IMR-90 (cell line): ENCODE results near the gene CMSS1. TPM values are rescaled to one million over a fixed set of nuclear protein-coding genes. Genes with fewer than 3 reads are reported as not detected.

ENCODE experiments used
- ATAC-seq: fragments of 200-7000 bp; cut with Tn5 transposase; 2 replicates; pipeline ENCODE4 v1.9.1; 2020; ENCODE audit warnings: low read depth, mild to moderate bottlenecking, moderate library complexity
- BruUV-seq: library from RNA; stranded (reverse); fragments of 400-500 nt; replicated peaks from 2 replicates; lab custom pipeline; 2021; lab: Mats Ljungman, UMichigan
- CTCF ChIA-PET: fragments of 300-600 bp; formaldehyde crosslinking; extraction: SDS; loops from one replicate; lab custom pipeline; 2021; ENCODE audit warnings: antibody characterized with exemption; lab: Yijun Ruan, JAX
- POLR2A ChIA-PET: fragments of 300-600 bp; sonication (Branson Sonifier 250); formaldehyde crosslinking; loops from one replicate; lab custom pipeline; 2022; ENCODE audit warnings: antibody characterized with exemption; ENCODE audit not compliant: unreplicated experiment; lab: Charles Lee
- DNase-seq: peaks from one replicate; pipeline ENCODE4 v3.0.0; 2013
- H2AFZ ChIP-seq: replicated peaks from 2 replicates; pipeline ENCODE3; 2013; ENCODE audit warnings: low read length, mild to moderate bottlenecking; ENCODE audit not compliant: poor library complexity
- H2AK5ac ChIP-seq: 2 replicates; pipeline ENCODE4 v1.6.1; 2013; ENCODE audit warnings: low read depth, low read length, inconsistent platforms
- H2AK9ac ChIP-seq: replicated peaks from 2 replicates; pipeline ENCODE3; 2013; ENCODE audit warnings: mild to moderate bottlenecking, low read depth, low read length, moderate library complexity; ENCODE audit not compliant: poor library complexity
- H2BK120ac ChIP-seq: 2 replicates; pipeline ENCODE4 v1.6.1; 2013; ENCODE audit warnings: low read depth, low read length, inconsistent platforms
- H2BK15ac ChIP-seq: 3 replicates; pipeline ENCODE4 v1.6.1; 2013; ENCODE audit warnings: low read depth, low read length, inconsistent platforms
- H2BK20ac ChIP-seq: 2 replicates; pipeline ENCODE4 v1.6.1; 2013; ENCODE audit warnings: low read depth, mild to moderate bottlenecking, inconsistent platforms, low read length, moderate library complexity
- H2BK5ac ChIP-seq: 2 replicates; pipeline ENCODE4 v1.6.1; 2013; ENCODE audit warnings: mild to moderate bottlenecking, low read depth, low read length, inconsistent platforms; ENCODE audit not compliant: poor library complexity, severe bottlenecking
- H3K14ac ChIP-seq: replicated peaks from 2 replicates; pipeline ENCODE4 v1.6.1; 2013; ENCODE audit warnings: low read depth, low read length, inconsistent platforms
- H3K18ac ChIP-seq: 2 replicates; pipeline ENCODE4 v1.6.1; 2013; ENCODE audit warnings: low read depth, low read length, control low read depth
- H3K23ac ChIP-seq: 2 replicates; pipeline ENCODE4 v1.6.1; 2013; ENCODE audit warnings: low read depth, low read length, inconsistent platforms
- H3K27ac ChIP-seq: 2 replicates; pipeline ENCODE4 v1.5.1; 2013; ENCODE audit warnings: mild to moderate bottlenecking, control low read depth, low read length; ENCODE audit not compliant: insufficient read depth
- H3K27me3 ChIP-seq: 2 replicates; pipeline ENCODE4 v1.6.1; 2013; ENCODE audit warnings: low read length; ENCODE audit not compliant: control insufficient read depth, insufficient read depth
- H3K36me3 ChIP-seq: 2 replicates; pipeline ENCODE4 v1.6.1; 2013; ENCODE audit warnings: low read length, mixed read lengths; ENCODE audit not compliant: control insufficient read depth, insufficient read depth
- H3K4ac ChIP-seq: 2 replicates; pipeline ENCODE4 v1.6.1; 2013; ENCODE audit warnings: low read depth, low read length, inconsistent platforms
- H3K4me1 ChIP-seq: 2 replicates; pipeline ENCODE4 v1.6.1; 2013; ENCODE audit warnings: low read length, mixed read lengths; ENCODE audit not compliant: control insufficient read depth, insufficient read depth
- H3K4me2 ChIP-seq: 2 replicates; pipeline ENCODE4 v1.6.1; 2013; ENCODE audit warnings: low read depth, mild to moderate bottlenecking, control low read depth, low read length, moderate library complexity
- H3K4me3 ChIP-seq: 2 replicates; pipeline ENCODE4 v1.5.1; 2013; ENCODE audit warnings: low read depth, mild to moderate bottlenecking, control low read depth, low read length, moderate library complexity; ENCODE audit not compliant: insufficient read depth
- H3K56ac ChIP-seq: 2 replicates; pipeline ENCODE4 v1.6.1; 2013; ENCODE audit warnings: low read length, inconsistent platforms; ENCODE audit not compliant: insufficient read depth; ENCODE audit errors: extremely low read depth
- H3K79me1 ChIP-seq, 2 experiments: 2 replicates each; pipeline ENCODE4 v1.6.1; 2013; ENCODE audit warnings: low read length in 2 of 2, inconsistent platforms in 1 of 2, low read depth in 1 of 2
- H3K9ac ChIP-seq: 2 replicates; pipeline ENCODE4 v1.6.1; 2013; ENCODE audit warnings: low read depth, low read length, control low read depth
- H3K9me1 ChIP-seq: 2 replicates; pipeline ENCODE4 v1.6.1; 2013; ENCODE audit warnings: low read length, inconsistent platforms; ENCODE audit not compliant: insufficient read depth
- H3K9me3 ChIP-seq: 2 replicates; pipeline ENCODE4 v1.6.1; 2013; ENCODE audit warnings: low read length; ENCODE audit not compliant: control insufficient read depth, insufficient read depth
- H4K20me1 ChIP-seq: 2 replicates; pipeline ENCODE4 v1.6.1; 2013; ENCODE audit warnings: low read length, inconsistent platforms; ENCODE audit not compliant: insufficient read depth
- H4K5ac ChIP-seq: 2 replicates; pipeline ENCODE4 v1.6.1; 2013; ENCODE audit warnings: mild to moderate bottlenecking, low read depth, low read length, control low read depth
- H4K8ac ChIP-seq, 2 experiments: 2 replicates each; pipeline ENCODE4 v1.6.1; 2013; ENCODE audit warnings: low read depth in 2 of 2, low read length in 2 of 2, control low read depth in 1 of 2, inconsistent platforms in 1 of 2
- H4K91ac ChIP-seq: 2 replicates; pipeline ENCODE4 v1.6.1; 2013; ENCODE audit warnings: low read depth, low read length, inconsistent platforms; ENCODE audit not compliant: insufficient read depth
- CEBPB ChIP-seq: IDR thresholded peaks from 2 replicates; pipeline ENCODE4 v1.6.1; 2012; ENCODE audit warnings: low read depth, low read length, improper control_type of control experiment
- FOS ChIP-seq: fragments of 150-350 bp; IDR thresholded peaks from 2 replicates; pipeline ENCODE4 v1.6.1; 2016; ENCODE audit warnings: low read depth, low read length
- MAFK ChIP-seq: IDR thresholded peaks from 2 replicates; pipeline ENCODE4 v1.6.1; 2012; ENCODE audit warnings: low read depth, low read length, improper control_type of control experiment
- MAZ ChIP-seq: IDR thresholded peaks from 2 replicates; pipeline ENCODE4 v1.6.1; 2012; ENCODE audit warnings: low read depth, mild to moderate bottlenecking, low read length, improper control_type of control experiment, moderate library complexity, borderline replicate concordance
- MXI1 ChIP-seq: IDR thresholded peaks from 2 replicates; pipeline ENCODE4 v1.6.1; 2012; ENCODE audit warnings: low read depth, mild to moderate bottlenecking, low read length, moderate library complexity, borderline replicate concordance
- NFE2L2 ChIP-seq: fragments of 150-350 bp; IDR thresholded peaks from 2 replicates; pipeline ENCODE4 v1.6.1; 2016; ENCODE audit warnings: low read depth, mild to moderate bottlenecking, low read length
- RAD21 ChIP-seq: IDR thresholded peaks from 2 replicates; pipeline ENCODE4 v1.6.1; 2012; ENCODE audit warnings: low read length, improper control_type of control experiment
- RCOR1 ChIP-seq: IDR thresholded peaks from 2 replicates; pipeline ENCODE4 v1.6.1; 2012; ENCODE audit warnings: mild to moderate bottlenecking, low read length, improper control_type of control experiment; ENCODE audit not compliant: insufficient replicate concordance
- SMC3 ChIP-seq: fragments of 150-350 bp; IDR thresholded peaks from 2 replicates; pipeline ENCODE4 v1.6.1; 2016; ENCODE audit warnings: low read depth, mild to moderate bottlenecking, antibody characterized with exemption, low read length, moderate library complexity
- WGBS, 2 experiments: methylation state at CpG; one replicate each; pipeline versions ENCODE4 v1.1.5 to v1.1.7; 2013; ENCODE audit warnings: missing lambda C conversion rate in 2 of 2; ENCODE audit not compliant: insufficient read length in 1 of 2; ENCODE audit errors: extremely low coverage in 2 of 2; 5-methylcytosine and 5-hydroxymethylcytosine counted together
- dilution Hi-C: fragments of 300-500 bp; cut with HindIII; formaldehyde crosslinking; loops from one replicate; pipeline ENCODE4 v1.14.3; 2018; ENCODE audit warnings: low sequenced_read_pairs; ENCODE audit not compliant: unreplicated experiment
- in situ Hi-C: fragments of 300-500 bp; cut with MboI; formaldehyde crosslinking; loops from 3 replicates; pipeline ENCODE4 v1.14.3; 2019; ENCODE audit warnings: low sequenced_read_pairs, inconsistent platforms, mixed read lengths
- intact Hi-C: fragments of 100-400 bp; cut with micrococcal nuclease; formaldehyde crosslinking; loops from 2 replicates; pipeline ENCODE4 v1.10.0; 2022
- polyA plus RNA-seq, 3 experiments: library from polyadenylated mRNA; depleted of rRNA; stranded (reverse); fragments of >200 nt; gene quantifications; 2 replicates each; pipeline ENCODE4 v1.2.3, GENCODE V29; 2012; ENCODE audit warnings: low replicate concordance in 1 of 3
- total RNA-seq: library from RNA; depleted of rRNA; stranded (reverse); fragments of >200 nt; gene quantifications from 2 replicates; pipeline ENCODE4 v1.2.3, GENCODE V29; 2012
- TF ChIP-seq, protein P1 (sequence below): conservative IDR thresholded peaks from 2 replicates; pipeline ENCODE4 v1.5.1; 2012; ENCODE audit warnings: mild to moderate bottlenecking, low read depth, low read length, improper control_type of control experiment

The CMSS1 gene
- total and polyA plus RNA-seq, 2 of the 4 experiments (the other 2 are of a cell fraction), result 12.5 to 13.6 TPM

DNA sequence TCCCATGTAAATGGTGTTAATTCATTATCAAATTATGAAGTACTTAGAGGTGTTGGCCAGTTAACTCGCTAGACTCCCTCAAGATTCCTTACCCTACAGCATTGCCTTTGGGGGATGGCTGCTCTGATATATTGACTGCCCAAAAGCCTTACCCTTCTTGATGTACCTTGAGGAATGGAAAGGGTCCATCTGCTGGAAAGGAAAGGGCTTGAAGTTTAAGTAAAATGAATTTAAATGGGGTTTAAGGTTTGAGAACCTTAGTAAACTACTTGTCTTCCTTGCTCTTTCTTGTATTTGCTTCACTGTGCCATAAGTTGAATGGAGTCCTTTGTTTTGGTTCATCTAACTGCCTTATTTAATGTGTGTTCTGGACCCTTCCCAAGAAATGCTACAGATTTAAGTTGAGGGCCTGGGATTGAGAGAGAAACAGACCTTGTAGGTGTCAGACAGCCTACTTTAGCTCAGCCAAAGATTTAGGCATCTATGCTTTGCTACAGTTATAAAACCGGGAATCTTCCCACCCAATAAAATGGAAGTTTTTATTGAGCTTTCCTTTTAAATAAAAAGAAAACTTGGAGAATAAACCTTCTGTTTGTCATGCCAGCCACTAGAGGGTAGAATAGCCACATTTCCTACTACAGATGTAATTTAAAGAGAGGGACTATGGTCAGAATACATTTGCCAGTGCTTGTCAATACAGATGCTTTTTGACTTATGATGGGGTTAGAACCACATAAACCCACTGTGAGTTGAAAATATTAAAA, 25.3 kb downstream of the CMSS1 start:
- Histone ChIP-seq H3K36me3 (0 out of 2 replicates have a peak, but pooled peaks cover 2% of the 10 kb centered on the region), H3K18ac (peak overlapping the region; percentile 90; the same call in 1 of the 2 replicates), H3K4me1 (peaks cover 15% of the 10 kb centered on the region), H2AK9ac (no peak overlapping the region), H3K27ac (no peak overlapping the region), H2BK120ac (peak overlapping the region; percentile 85), H2AFZ (no peak overlapping the region), H3K56ac (no peak overlapping the region), H3K27me3 (no peaks in the 10 kb centered on the region), H4K8ac (peak overlapping the region in 1 of 2 experiments; percentile 71; a peak in 2 of 4 replicates), H4K5ac (peak overlapping the region; percentile 77), H2BK15ac (peak overlapping the region; percentile 61; the same call in 2 of the 3 replicates), H4K20me1 (no peaks in the 10 kb centered on the region), H3K4ac (peak overlapping the region; percentile 82), H3K4me3 (no peak overlapping the region), H4K91ac (peak overlapping the region; percentile 45), H3K79me1 (peaks cover 17 to 58% of the 10 kb centered on the region in 2 experiments), H2BK5ac (peak overlapping the region; percentile 93), H3K9me3 (no peaks in the 10 kb centered on the region), H2BK20ac (peak overlapping the region; percentile 76), H3K9ac (no peak overlapping the region; the same call in 1 of the 2 replicates), H3K9me1 (peaks cover 4% of the 10 kb centered on the region; the same call in 1 of the 2 replicates), H3K14ac (peak overlapping the region; percentile 81; the same call in 1 of the 2 replicates), H2AK5ac (peak overlapping the region; percentile 91), H3K4me2 (peak overlapping the region; percentile 81; the same call in 1 of the 2 replicates), H3K23ac (peak overlapping the region; percentile 73; the same call in 1 of the 2 replicates)
- POLR2A ChIA-PET, result interaction anchor here (0.6 to 1.0 kb wide), 3 partner anchors 27 to 240 kb away, joined by 3 to 4 read pairs (median 3); no protein-coding TSS in a partner anchor
- intact Hi-C loops, result loop anchor here (1.0 kb wide), 1 partner anchor 411 kb away; no protein-coding TSS in a partner anchor
- no TSS peak for BruUV-seq
- no CpG with 5 or more reads among the region's 2 CpGs for WGBS, 2 experiments
- dilution Hi-C loops, result no loop called here
- peak; percentile 82 for ATAC-seq
- in situ Hi-C loops, result loop anchor here (25.0 kb wide), 1 partner anchor 894 kb away; no protein-coding TSS in a partner anchor
- CTCF ChIA-PET, result interaction anchor here (0.6 to 2.5 kb wide), 12 partner anchors 9 to 642 kb away, joined by 3 to 16 read pairs (median 4); no protein-coding TSS in a partner anchor
- peak; percentile 73 for DNase-seq
- TF ChIP-seq MAFK (no peak), CEBPB (no peak), MXI1 (no peak), FOS (no peak), NFE2L2 (no peak), MAZ (no peak), RAD21 (peak; percentile 80), SMC3 (peak; percentile 72), RCOR1 (no peak)
- TF ChIP-seq, protein P1, sequence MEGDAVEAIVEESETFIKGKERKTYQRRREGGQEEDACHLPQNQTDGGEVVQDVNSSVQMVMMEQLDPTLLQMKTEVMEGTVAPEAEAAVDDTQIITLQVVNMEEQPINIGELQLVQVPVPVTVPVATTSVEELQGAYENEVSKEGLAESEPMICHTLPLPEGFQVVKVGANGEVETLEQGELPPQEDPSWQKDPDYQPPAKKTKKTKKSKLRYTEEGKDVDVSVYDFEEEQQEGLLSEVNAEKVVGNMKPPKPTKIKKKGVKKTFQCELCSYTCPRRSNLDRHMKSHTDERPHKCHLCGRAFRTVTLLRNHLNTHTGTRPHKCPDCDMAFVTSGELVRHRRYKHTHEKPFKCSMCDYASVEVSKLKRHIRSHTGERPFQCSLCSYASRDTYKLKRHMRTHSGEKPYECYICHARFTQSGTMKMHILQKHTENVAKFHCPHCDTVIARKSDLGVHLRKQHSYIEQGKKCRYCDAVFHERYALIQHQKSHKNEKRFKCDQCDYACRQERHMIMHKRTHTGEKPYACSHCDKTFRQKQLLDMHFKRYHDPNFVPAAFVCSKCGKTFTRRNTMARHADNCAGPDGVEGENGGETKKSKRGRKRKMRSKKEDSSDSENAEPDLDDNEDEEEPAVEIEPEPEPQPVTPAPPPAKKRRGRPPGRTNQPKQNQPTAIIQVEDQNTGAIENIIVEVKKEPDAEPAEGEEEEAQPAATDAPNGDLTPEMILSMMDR, result peak; percentile 83
